ENCODE measurements around the gene DAB1. TPM values are rescaled to one million over a fixed set of nuclear protein-coding genes. Genes with fewer than 3 reads are reported as not detected.

DAB1 gene
- total RNA-seq, 1 donor from 2014 or later: 1.9 TPM

DNA sequence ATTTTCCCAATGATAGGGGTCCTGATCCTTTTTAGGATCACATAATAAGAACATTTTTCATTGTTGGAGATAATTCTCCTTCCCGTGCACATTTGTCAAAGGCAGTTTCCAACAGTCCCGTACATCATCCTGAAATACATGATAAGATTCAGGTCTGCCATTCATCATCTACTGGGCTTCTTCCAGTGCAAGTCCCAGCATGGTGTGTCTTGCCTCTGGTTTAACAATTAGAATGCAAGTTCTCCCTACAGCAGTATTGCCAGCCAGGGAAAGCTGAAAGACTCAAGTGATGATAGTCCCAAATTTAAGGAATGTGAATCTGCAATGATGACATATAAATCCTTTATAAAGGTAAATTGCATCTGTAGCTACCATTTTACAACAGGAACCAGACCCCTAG is 146.2 kb downstream of the DAB1 start:
- DNase-seq (ENCODE audit: low spot score): no peak

GRCh38 chr1:57276918-57277317 is 146.9 kb downstream of the DAB1 start:
- DNase-seq (ENCODE audit: low spot score): no peak

DNA sequence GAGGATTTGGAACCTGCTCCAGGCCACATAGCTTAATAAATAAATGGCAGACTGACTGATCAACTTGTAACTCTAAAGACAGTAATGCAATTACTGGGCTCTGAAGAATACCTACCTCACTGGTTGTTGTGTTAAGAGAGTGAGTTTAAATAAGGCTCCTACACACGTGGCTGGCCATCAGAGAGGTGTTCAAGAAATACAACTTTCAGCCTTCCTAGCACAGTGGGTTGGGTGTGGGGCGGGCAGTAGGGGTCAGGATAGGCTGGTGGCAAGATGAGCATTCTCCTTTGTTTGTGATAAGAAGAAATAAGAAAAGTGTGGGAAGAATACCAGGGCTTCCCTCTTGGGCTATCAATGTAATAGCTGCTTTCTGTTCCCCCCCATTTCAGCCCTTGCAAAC is 151.3 kb downstream of the DAB1 start:
- DNase-seq (ENCODE audit: low spot score): no peak

DNA sequence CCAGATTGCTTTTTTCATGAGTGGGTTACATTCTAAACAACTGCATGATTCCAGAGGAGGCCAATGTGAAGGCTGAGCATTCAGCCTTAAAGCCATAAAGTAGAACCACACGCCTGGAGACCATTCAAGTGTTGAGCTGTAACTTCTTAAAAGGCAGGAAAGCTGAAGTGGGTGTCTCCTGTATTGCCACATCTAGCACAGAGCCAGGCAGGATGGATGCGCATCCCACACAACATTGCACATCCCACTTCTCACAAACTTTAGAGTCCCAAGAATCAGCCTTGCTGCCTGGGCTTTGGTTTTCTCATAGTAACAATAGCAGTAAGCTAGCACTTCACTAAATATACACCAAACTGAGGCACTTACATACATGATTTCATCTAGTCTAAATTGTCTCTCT is 151.7 kb downstream of the DAB1 start:
- DNase-seq (ENCODE audit: low spot score): no peak

DNA sequence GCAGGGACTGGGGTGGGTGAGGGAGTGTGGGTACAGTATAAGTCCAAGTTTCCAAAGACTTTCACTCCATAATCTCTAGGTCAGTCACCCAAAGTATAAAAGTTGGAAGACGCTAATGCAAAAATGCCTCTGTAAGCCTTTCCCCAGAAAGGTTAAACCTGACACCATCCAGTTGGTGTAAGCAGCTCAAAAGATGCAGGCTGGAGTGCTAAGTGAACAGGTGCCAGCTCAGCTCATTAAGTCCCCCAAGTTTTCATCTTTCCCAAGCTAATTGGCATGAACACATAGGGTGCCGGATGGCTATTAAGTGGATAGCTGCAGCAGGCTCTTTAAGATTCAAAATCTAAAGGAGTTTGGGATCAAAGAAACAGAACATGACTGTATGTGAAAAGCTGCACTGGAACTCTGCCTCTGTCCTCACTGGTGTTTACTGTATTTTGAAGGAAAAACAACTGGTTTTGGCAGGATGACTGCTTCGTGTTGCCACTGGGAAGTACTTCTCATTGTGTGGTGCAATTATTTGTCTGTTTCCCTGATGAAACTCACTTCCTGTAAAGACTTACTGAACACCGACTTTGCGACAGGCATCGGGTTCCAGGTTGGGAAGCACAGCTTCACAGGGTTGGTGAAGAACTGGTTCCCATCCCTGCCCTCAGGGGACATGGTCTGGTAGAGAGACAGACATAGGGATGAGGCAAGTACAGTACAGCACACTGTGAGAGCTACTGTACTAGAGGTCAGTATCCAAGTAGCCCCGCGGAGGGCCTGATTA is 152.7 kb downstream of the DAB1 start:
- no peak for DNase-seq (ENCODE audit: low spot score)

GRCh38 chr1:57269630-57270225 is 154.1 kb downstream of the DAB1 start:
- DNase-seq (ENCODE audit: low spot score): no peak

- no peak for DNase-seq (ENCODE audit: low spot score)
These were observed 158.8 kb downstream of the DAB1 start for GRCh38 chr1:57265104-57265503.

DNA sequence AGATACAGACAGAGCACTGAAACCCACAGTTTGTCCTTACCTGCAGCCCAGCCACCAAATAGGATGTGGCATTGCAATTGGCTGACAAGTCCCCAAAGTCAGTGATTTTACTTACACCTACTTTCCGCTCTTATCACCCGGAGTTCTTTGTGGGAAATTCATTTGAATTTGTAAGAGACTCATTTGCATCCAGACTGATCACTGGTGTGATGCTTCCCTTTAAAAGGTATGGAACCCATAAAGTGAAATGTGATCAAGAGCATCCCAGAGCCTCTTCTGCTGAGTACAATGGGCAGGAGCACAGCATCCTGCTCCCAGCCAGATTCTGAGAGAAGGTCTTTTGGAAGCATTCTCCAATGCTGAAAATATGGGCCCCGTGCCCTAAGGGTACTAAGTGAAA is 161.4 kb downstream of the DAB1 start:
- DNase-seq (ENCODE audit: low spot score): no peak

DNA sequence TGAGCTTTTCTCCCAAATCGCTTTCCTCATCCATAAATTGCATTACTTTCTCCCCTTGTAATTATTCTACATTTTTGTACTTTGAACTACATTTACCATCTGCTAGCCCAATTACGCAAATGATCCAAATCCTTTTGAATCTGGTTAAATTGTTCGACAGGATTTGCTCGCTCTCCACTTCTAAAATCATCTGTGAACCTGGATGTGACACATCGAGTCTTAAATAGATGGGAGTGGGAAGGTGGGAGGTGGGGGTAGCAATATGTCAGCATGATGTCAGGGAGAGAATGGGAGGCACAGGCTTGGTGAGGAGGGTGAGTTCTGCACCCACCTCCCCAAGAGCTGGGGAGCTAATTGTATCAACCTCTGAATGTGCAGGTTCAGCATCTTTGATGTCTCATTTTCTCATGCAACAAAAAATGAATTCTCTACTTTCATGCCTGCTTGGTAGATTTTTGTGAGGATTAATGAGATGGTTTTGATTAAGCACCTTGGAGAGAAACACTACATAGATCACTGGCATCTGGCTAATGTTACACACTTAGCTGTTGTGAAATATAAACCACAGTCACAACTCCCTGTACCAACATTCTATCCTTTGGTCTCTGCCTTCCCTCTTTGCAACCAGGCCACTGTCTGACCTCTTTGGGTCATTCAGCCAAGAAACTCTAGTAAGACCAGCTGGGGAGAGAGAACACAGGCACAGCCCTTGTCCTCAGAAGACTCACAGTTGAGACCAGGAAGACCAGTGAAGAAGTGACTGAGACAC is 165.1 kb downstream of the DAB1 start:
- no peak for DNase-seq (ENCODE audit: low spot score)

- DNase-seq (ENCODE audit: low spot score): no peak
These were observed 167.9 kb downstream of the DAB1 start for GRCh38 chr1:57255945-57256344.

GRCh38 chr1:57254022-57254421 is 169.8 kb downstream of the DAB1 start:
- DNase-seq (ENCODE audit: low spot score): no peak

GRCh38 chr1:57252597-57253294 is 171.1 kb downstream of the DAB1 start:
- DNase-seq (ENCODE audit: low spot score): no peak

- DNase-seq (ENCODE audit: low spot score): no peak
These were observed 173.8 kb downstream of the DAB1 start for GRCh38 chr1:57250021-57250420.

GRCh38 chr1:57249511-57249910 is 174.3 kb downstream of the DAB1 start:
- no peak for DNase-seq (ENCODE audit: low spot score)

GRCh38 chr1:57248830-57249229 is 175.0 kb downstream of the DAB1 start:
- DNase-seq (ENCODE audit: low spot score): no peak

DNA sequence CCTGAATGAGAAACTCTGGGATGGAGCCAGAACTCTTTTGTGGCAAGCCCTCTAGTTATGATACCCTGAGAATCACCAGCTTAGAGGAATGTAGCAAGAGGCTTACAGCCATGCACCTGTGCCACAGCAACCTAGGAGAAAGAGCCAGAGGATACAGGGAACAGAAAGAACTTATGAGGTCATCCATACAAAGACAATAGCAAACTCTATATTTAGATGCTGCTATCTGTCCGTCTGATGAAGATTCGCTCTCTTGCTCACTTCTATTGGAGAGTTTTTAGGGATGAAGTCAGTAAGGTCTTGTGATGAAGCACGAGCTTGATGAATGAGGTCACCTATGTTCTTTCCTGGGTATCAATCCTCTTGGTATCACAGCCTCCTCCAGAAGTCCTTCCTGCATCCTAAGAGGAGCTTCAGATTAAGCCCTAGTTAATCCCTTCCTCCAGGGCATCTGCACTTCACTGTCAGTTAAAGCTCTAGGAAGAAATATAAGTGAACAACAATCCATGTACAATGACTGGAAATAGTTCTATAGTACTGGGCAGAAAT is 185.6 kb downstream of the DAB1 start:
- no peak for DNase-seq (ENCODE audit: low spot score)

GRCh38 chr1:57235730-57236510 is 187.9 kb downstream of the DAB1 start:
- DNase-seq (ENCODE audit: low spot score): no peak

GRCh38 chr1:57234459-57234858 is 189.4 kb downstream of the DAB1 start:
- DNase-seq (ENCODE audit: low spot score): no peak

DNA sequence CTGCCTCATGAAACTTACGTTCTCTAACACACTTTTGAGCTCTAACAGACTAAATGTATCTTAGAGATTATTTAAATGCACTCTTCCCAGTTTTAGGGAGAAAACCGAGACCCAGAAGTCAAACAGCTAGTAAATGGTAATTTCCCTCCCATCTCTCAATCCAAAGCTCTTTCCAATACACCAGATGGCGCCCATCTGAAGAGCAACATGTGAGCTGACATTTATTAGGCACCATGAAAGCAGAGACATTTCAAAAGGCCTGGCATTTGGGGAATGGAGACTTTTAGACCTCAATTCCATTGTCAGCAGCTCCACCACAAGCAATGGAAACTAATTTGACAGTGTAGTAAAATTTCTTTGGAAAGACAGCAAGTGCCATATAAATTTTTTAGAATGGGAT is 191.4 kb downstream of the DAB1 start:
- DNase-seq (ENCODE audit: low spot score): no peak

GRCh38 chr1:57229998-57230397 is 193.9 kb downstream of the DAB1 start:
- DNase-seq (ENCODE audit: low spot score): no peak

GRCh38 chr1:57229076-57229475 is 194.8 kb downstream of the DAB1 start:
- no peak for DNase-seq (ENCODE audit: low spot score)

All from mesenteric fat pad (tissue), 1 donor.